Transverse colon (tissue), 4 donors: ENCODE results near the gene RUNX3. TPM values are rescaled to one million over a fixed set of nuclear protein-coding genes. Genes with fewer than 3 reads are reported as not detected.

Source experiments
- DNase-seq: peaks from one replicate; pipeline ENCODE4 v3.0.0-alpha.2; 2019
- H3K27ac ChIP-seq, 4 donors: fragments of 200-600 bp; sonication (generic); 2 replicates each; pipeline ENCODE4 v1.5.1; 2016 to 2018; ENCODE audit warnings: inconsistent platforms in 4 of 4
- H3K27me3 ChIP-seq: fragments of 200-600 bp; sonication (generic); 2 replicates; pipeline ENCODE4 v1.5.1; 2017; ENCODE audit warnings: inconsistent platforms
- H3K36me3 ChIP-seq, 4 donors: fragments of 200-600 bp; sonication (generic); 2 replicates each; pipeline ENCODE4 v1.5.1; 2017 to 2019; ENCODE audit warnings: inconsistent platforms in 4 of 4
- H3K4me1 ChIP-seq, 4 donors: fragments of 200-600 bp; sonication (generic); 2 replicates each; pipeline ENCODE4 v1.5.1; 2017 to 2020; ENCODE audit warnings: inconsistent platforms in 4 of 4
- H3K4me3 ChIP-seq, 4 donors: fragments of 200-600 bp; sonication (generic); 1 replicate in 1 of 4; 2 replicates in 3 of 4; pipeline versions ENCODE4 v1.5.1 to v1.6.1; 2017 to 2019; ENCODE audit warnings: inconsistent platforms in 4 of 4
- H3K9me3 ChIP-seq, 2 donors: fragments of 200-600 bp; sonication (generic); 2 replicates each; pipeline ENCODE4 v1.5.1; 2017 to 2019; ENCODE audit warnings: inconsistent platforms in 2 of 2
- EP300 ChIP-seq: sonication (generic); formaldehyde crosslinking; IDR thresholded peaks from one replicate; pipeline ENCODE4 v1.6.1; 2017; ENCODE audit warnings: antibody characterized with exemption, low read depth
- POLR2A ChIP-seq: fragments of 450-650 bp; IDR thresholded peaks from one replicate; pipeline ENCODE4 v1.6.1; 2016; ENCODE audit warnings: antibody characterized with exemption, mild to moderate bottlenecking, moderate library complexity
- POLR2AphosphoS5 ChIP-seq, 3 donors: sonication (generic); formaldehyde crosslinking; IDR thresholded peaks; one replicate each; pipeline ENCODE4 v1.6.1; 2016; ENCODE audit warnings: antibody characterized with exemption in 3 of 3
- WGBS, 2 donors: methylation state at CpG; one replicate each; pipeline ENCODE4 v1.1.5; 2018; ENCODE audit warnings: low coverage in 1 of 2; 5-methylcytosine and 5-hydroxymethylcytosine counted together
- in situ Hi-C, 4 donors: fragments of 200-750 bp; cut with MboI; loops; one replicate each; pipeline versions ENCODE4 v1.15.0 to v1.15.1; 2017; ENCODE audit warnings: low sequenced_read_pairs in 3 of 4, low pct_ligation_motif_present in 1 of 4, low pct_unique_long_range_greater_than_20kb in 1 of 4
- intact Hi-C: fragments of 100-400 bp; cut with DNase I; formaldehyde crosslinking; loops from one replicate; pipeline ENCODE4 v1.15.1; 2023; ENCODE audit warnings: low total_unique reads
- total RNA-seq, 4 donors: library from RNA; depleted of rRNA; stranded (reverse); fragments of >200 nt; gene quantifications; one replicate each; pipeline ENCODE4 v1.1.0, GENCODE V29; 2016
- TF ChIP-seq, protein P1 (sequence below), 5 experiments: fragments of 200-600 bp in 3 of 5; fragments of 450-650 bp in 2 of 5; sonication (generic) in 3 of 5; IDR thresholded peaks; 1 replicate in 2 of 5; 2 replicates in 3 of 5; pipeline ENCODE4 v1.5.1; 2016 to 2017; ENCODE audit warnings: antibody characterized with exemption in 5 of 5, inconsistent platforms in 3 of 5, mild to moderate bottlenecking in 2 of 5, moderate library complexity in 1 of 5

RUNX3 gene
- total RNA-seq, 4 donors from 2014 or later: 1.5 to 4.8 (median 3.4) TPM

DNA sequence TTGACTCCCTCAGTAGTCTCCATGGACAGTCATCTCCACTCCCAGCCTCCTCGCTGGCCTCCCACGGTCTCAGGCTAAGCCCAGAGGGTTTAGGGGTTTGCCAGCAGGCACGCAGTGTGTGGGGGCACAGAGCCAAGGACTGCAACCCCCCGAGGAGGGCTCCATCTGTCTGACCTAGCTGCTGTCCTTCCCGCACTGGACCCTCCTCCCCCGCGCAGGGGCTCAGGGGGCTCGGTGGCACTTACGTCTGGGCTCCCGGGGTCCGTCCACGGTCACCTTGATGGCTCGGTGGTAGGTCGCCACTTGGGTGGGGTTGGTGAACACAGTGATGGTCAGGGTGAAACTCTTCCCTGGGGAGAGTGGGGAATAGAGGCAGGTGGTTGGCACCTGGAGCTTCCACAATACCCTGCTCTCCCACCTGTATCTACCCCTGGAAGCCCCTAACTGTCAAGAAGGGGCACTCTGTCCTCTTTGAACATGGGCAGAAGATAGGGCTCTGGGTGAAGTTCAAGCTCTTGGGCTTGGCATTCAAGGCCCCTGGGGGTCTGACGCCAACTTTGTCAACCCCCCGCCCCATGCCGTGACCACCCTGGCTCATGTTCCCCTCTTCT, 11.0 kb downstream of the RUNX3 start:
- no peaks in the 10 kb centered on the region for H3K36me3 ChIP-seq
- no peak overlapping the region for H3K4me3 ChIP-seq
- intact Hi-C loops: no loop called here
- in situ Hi-C loops: no loop called here
- no peak overlapping the region for H3K27ac ChIP-seq
- TF ChIP-seq, protein P1, sequence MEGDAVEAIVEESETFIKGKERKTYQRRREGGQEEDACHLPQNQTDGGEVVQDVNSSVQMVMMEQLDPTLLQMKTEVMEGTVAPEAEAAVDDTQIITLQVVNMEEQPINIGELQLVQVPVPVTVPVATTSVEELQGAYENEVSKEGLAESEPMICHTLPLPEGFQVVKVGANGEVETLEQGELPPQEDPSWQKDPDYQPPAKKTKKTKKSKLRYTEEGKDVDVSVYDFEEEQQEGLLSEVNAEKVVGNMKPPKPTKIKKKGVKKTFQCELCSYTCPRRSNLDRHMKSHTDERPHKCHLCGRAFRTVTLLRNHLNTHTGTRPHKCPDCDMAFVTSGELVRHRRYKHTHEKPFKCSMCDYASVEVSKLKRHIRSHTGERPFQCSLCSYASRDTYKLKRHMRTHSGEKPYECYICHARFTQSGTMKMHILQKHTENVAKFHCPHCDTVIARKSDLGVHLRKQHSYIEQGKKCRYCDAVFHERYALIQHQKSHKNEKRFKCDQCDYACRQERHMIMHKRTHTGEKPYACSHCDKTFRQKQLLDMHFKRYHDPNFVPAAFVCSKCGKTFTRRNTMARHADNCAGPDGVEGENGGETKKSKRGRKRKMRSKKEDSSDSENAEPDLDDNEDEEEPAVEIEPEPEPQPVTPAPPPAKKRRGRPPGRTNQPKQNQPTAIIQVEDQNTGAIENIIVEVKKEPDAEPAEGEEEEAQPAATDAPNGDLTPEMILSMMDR (IDR thresholded peaks at IDR 0.05): no peak
- TF ChIP-seq POLR2A (no peak), EP300 (no peak), POLR2AphosphoS5 (IDR thresholded peaks at IDR 0.05) (no peak)
- no peaks in the 10 kb centered on the region for H3K9me3 ChIP-seq
- no peak for DNase-seq
- 79 to 93% methylated on average over 3 to 17 of the region's 17 CpGs for WGBS, 2 donors
- peaks cover 25% of the 10 kb centered on the region for H3K27me3 ChIP-seq
- H3K4me1 ChIP-seq: peaks cover 5 to 22% (median 9%) of the 10 kb centered on the region in 4 donors

DNA sequence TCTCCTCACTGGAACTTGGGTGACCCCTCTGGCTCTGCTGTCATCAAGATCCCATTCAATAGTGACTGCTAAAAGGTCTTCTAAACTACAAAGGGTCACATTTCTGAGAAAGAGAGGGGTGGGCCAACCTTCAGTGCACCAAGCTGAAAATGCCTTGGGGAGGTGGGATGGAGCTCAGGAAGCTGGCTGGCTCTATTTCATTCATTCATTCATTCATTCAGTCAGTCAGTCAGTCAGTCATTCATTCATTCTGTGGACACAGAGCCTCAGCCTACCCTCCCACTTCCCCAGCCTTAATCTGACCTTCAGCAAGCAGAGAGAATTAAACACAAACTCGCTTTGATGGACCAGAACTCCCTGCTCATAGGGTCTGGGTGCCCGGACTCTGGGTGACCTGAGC, 11.7 kb downstream of the RUNX3 start:
- H3K27ac ChIP-seq: no peak overlapping the region
- H3K27me3 ChIP-seq: peaks cover 18% of the 10 kb centered on the region
- DNase-seq: no peak
- H3K4me3 ChIP-seq: no peak overlapping the region
- WGBS, 2 donors: 96% methylated on average over 2 of the region's 2 CpGs; no CpG with 5 or more reads in 1 of the 2 donors
- H3K36me3 ChIP-seq: no peaks in the 10 kb centered on the region
- peaks cover 6 to 25% (median 10%) of the 10 kb centered on the region in 4 donors for H3K4me1 ChIP-seq
- H3K9me3 ChIP-seq: no peaks in the 10 kb centered on the region
- in situ Hi-C loops (no loop called here), intact Hi-C loops (no loop called here)
- TF ChIP-seq, protein P1 (IDR thresholded peaks at IDR 0.05): no peak
- TF ChIP-seq POLR2A: no peak
- no peak for TF ChIP-seq POLR2AphosphoS5 (IDR thresholded peaks at IDR 0.05)
- TF ChIP-seq EP300: no peak

DNA sequence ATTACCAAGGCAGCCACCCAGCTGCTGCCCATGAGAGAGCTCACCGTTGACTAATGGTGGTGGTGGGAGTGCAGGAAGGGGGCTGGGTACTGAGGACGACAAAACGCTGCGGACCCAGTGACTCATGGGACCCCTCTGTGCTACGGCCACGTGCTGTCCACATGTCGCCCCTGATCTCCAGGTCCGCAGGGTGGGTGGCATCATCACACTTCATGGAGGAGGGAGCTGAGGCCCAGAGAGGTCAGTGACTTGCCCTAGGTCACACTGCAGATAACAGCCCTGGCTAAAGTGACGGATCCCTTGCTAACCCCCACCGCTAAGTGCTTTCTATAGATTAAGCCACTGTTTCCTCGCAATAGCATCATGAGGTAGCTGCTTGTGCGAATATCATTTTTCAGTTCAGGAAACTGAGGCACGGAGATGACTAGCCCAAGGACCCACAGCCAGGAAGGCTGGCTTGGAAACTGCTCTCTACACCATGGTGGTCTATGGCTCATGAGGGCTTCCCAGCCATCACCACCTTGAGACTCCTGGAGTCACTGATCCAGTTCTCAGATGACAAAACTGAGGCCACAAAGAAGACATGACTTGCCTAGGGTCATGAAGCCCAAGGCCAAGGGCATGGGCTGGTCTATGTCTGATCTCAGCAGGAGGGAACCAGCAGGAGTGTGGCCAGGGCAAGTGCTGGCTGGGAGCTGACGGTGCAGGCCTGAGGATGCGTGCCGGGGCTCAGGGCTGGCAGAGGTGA, 12.6 kb downstream of the RUNX3 start:
- WGBS, 2 donors: 91% methylated on average over 14 of the region's 16 CpGs; no CpG with 5 or more reads in 1 of the 2 donors
- peaks cover 12% of the 10 kb centered on the region for H3K27me3 ChIP-seq
- H3K4me3 ChIP-seq: no peak overlapping the region
- TF ChIP-seq, protein P1 (IDR thresholded peaks at IDR 0.05): no peak
- TF ChIP-seq POLR2A (no peak), POLR2AphosphoS5 (IDR thresholded peaks at IDR 0.05) (no peak), EP300 (no peak)
- no peaks in the 10 kb centered on the region for H3K9me3 ChIP-seq
- no peak overlapping the region for H3K27ac ChIP-seq
- H3K36me3 ChIP-seq: no peaks in the 10 kb centered on the region
- intact Hi-C loops: no loop called here
- no peak for DNase-seq
- H3K4me1 ChIP-seq: peaks cover 6 to 25% (median 10%) of the 10 kb centered on the region in 4 donors
- in situ Hi-C loops: no loop called here

DNA sequence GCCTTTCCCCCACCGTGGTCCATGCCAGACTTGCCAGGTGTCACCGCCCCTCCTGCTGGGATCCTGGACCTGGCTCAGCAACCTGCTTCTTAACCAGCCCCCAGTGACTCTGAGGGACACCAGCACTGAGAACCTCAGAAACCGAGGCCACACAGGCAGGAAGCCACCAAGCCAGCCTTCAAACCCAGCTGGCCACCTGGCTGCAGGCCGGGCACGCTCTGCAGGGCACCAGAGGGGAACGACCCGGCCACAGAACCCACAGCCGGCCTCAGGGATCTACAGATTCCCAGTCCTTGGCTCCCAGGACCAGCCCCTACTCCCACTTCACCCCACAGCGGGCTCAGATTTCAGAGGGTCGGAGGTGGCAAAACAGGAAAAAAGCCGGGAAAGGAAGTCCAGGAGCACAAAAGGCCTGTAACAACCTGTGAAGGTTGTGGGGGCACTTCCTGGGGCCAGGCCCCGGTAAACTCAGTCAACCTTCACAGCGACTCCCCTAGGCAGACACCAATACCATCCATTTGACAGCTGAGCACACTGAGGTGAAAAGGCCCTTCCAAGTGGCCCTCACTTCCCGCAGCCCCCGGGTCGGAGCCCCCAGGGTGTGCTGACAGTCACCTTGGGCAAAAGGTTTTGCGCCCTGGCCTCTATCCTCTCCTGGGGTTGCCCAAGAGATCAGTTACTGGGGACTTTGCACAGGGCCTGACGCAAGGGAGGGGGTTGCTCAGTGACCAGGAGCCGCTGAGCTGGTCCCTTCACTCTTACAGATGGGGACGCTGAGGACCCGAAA, 14.1 kb downstream of the RUNX3 start:
- in situ Hi-C loops: no loop called here
- DNase-seq: no peak

More for the DNA sequence above, 14.1 kb downstream of the RUNX3 start:
- H3K9me3 ChIP-seq: no peaks in the 10 kb centered on the region
- TF ChIP-seq, protein P1 (IDR thresholded peaks at IDR 0.05): no peak
- TF ChIP-seq POLR2AphosphoS5 (IDR thresholded peaks at IDR 0.05) (no peak), EP300 (no peak), POLR2A (no peak)
- no peaks in the 10 kb centered on the region for H3K36me3 ChIP-seq
- 81 to 84% methylated on average over 3 to 21 of the region's 21 CpGs for WGBS, 2 donors
- no peak overlapping the region for H3K4me3 ChIP-seq
- H3K4me1 ChIP-seq: peaks cover 6 to 25% (median 10%) of the 10 kb centered on the region in 4 donors
- intact Hi-C loops: no loop called here
- no peak overlapping the region for H3K27ac ChIP-seq
- peaks cover 5% of the 10 kb centered on the region for H3K27me3 ChIP-seq
